HepG2 (cell line): ENCODE measurements around the gene AMPH. TPM values are rescaled to one million over a fixed set of nuclear protein-coding genes. Genes with fewer than 3 reads are reported as not detected.
"Not testable (repeated sequence)": the region's sequence is repeated elsewhere in the genome, so short reads cannot be mapped to it uniquely, and the experiment has no call there.

ENCODE experiments used
- ATAC-seq: fragments of 200-7000 bp; cut with Tn5 transposase; 3 replicates; pipeline ENCODE4 v1.9.1; 2020; ENCODE audit warnings: mild to moderate bottlenecking, moderate library complexity
- BruUV-seq: library from RNA; stranded (reverse); fragments of 400-500 nt; replicated peaks from 2 replicates; lab custom pipeline; 2021; lab: Mats Ljungman, UMichigan
- CTCF ChIA-PET: fragments of 300-600 bp; formaldehyde crosslinking; extraction: SDS; loops from one replicate; lab custom pipeline; 2021; ENCODE audit warnings: low total read pairs, inconsistent platforms, low intra/inter-chr PET ratio; lab: Yijun Ruan, JAX
- POLR2A ChIA-PET: fragments of 350-600 bp; sonication (Branson Sonifier 250); formaldehyde crosslinking; loops from one replicate; lab custom pipeline; 2020; ENCODE audit warnings: antibody characterized with exemption, inconsistent platforms; lab: Yijun Ruan, JAX
- DNase-seq: peaks from one replicate; pipeline ENCODE4 v3.0.0-alpha.2; 2015; ENCODE audit warnings: low spot score
- FAIRE-seq: peaks from 3 replicates; lab custom pipeline; 2011; peaks lifted over from hg19 to GRCh38; lab: Jason Lieb, UNC
- H2AFZ ChIP-seq: one replicate; pipeline ENCODE4 v1.6.1; 2011; ENCODE audit warnings: low read length, inconsistent platforms
- H3K27ac ChIP-seq: fragments of 300-600 bp; 3 replicates; pipeline ENCODE4 v1.8.0; 2011; ENCODE audit warnings: mixed run types, mild to moderate bottlenecking, mixed read lengths, low read length, inconsistent platforms; ENCODE audit not compliant: insufficient read depth; ENCODE audit errors: extremely low read length
- H3K27me3 ChIP-seq, 2 experiments: fragments of 200-600 bp in 1 of 2; 2 replicates in 1 of 2; 3 replicates in 1 of 2; pipeline versions ENCODE4 v1.6.0 to v1.8.0; 2011; ENCODE audit warnings: low read length in 2 of 2, mild to moderate bottlenecking in 2 of 2, moderate library complexity in 2 of 2, inconsistent platforms in 1 of 2; ENCODE audit not compliant: insufficient read depth in 2 of 2, control insufficient read depth in 1 of 2
- H3K36me3 ChIP-seq, 2 experiments: fragments of 200-600 bp in 1 of 2; replicated peaks in 1 of 2; 2 replicates in 1 of 2; 3 replicates in 1 of 2; pipeline versions ENCODE4 v1.5.1 to v1.8.0; 2011; ENCODE audit warnings: low read length in 2 of 2, inconsistent platforms in 1 of 2; ENCODE audit not compliant: insufficient read depth in 2 of 2, control insufficient read depth in 1 of 2
- H3K4me1 ChIP-seq: 2 replicates; pipeline ENCODE4 v1.5.1; 2012; ENCODE audit warnings: low read length, inconsistent platforms; ENCODE audit not compliant: insufficient read depth
- H3K4me2 ChIP-seq: 2 replicates; pipeline ENCODE4 v1.6.0; 2011; ENCODE audit warnings: low read depth, low read length, inconsistent platforms
- H3K4me3 ChIP-seq, 3 experiments: fragments of 200-600 bp in 1 of 3; sonication (generic), shearing (Covaris generic) in 1 of 3; replicated peaks in 1 of 3; 2 replicates each; pipeline ENCODE4 v1.5.1; 2011 to 2016; ENCODE audit warnings: low read length in 3 of 3, inconsistent platforms in 2 of 3, low read depth in 2 of 3, mild to moderate bottlenecking in 2 of 3, control low read depth in 1 of 3, mixed read lengths in 1 of 3; ENCODE audit not compliant: insufficient read depth in 1 of 3
- H3K79me2 ChIP-seq: one replicate; pipeline ENCODE4 v1.6.1; 2011; ENCODE audit warnings: low read length, inconsistent platforms; ENCODE audit not compliant: insufficient read depth
- H3K9ac ChIP-seq: 2 replicates; pipeline ENCODE4 v1.6.0; 2011; ENCODE audit warnings: mild to moderate bottlenecking, low read depth, low read length, inconsistent platforms; ENCODE audit not compliant: insufficient read depth
- H3K9me3 ChIP-seq: 2 replicates; pipeline ENCODE4 v1.5.1; 2012; ENCODE audit warnings: mild to moderate bottlenecking, low read length
- H4K20me1 ChIP-seq: 2 replicates; pipeline ENCODE4 v1.6.0; 2011; ENCODE audit warnings: inconsistent platforms, mild to moderate bottlenecking, low read length, moderate library complexity; ENCODE audit not compliant: insufficient read depth
- STAG1 ChIP-seq: sonication (generic); formaldehyde crosslinking; IDR thresholded peaks from 2 replicates; pipeline ENCODE4 v1.4.0; 2020; ENCODE audit warnings: missing genetic modification reagents
- ZNF263 ChIP-seq: sonication (generic); formaldehyde crosslinking; IDR thresholded peaks from 2 replicates; pipeline ENCODE4 v1.4.0; 2020; ENCODE audit warnings: missing genetic modification reagents
- WGBS: methylation state at CpG from one replicate; pipeline ENCODE4 v1.1.6; 2017; ENCODE audit warnings: low lambda C conversion rate; 5-methylcytosine and 5-hydroxymethylcytosine counted together
- in situ Hi-C: cut with HindIII; loops from 2 replicates; pipeline ENCODE4 v1.10.0; 2017; ENCODE audit warnings: low pct_unique_long_range_greater_than_20kb; ENCODE audit not compliant: extremely low pct_ligation_motif_present
- intact Hi-C: fragments of 100-400 bp; cut with micrococcal nuclease; formaldehyde crosslinking; loops from one replicate; pipeline ENCODE4 v1.10.0; 2022; ENCODE audit not compliant: unreplicated experiment
- polyA plus RNA-seq, 8 experiments: library from polyadenylated mRNA; depleted of rRNA in 3 of 8; stranded (reverse) in 7 of 8; unstranded in 1 of 8; fragments of >200 nt; fragmentation: Illumina TruSeq in 4 of 8; extraction: Trizol in 4 of 8; gene quantifications; 2 replicates each; pipeline versions ENCODE4 v1.2.1 to v1.2.3, GENCODE V29; 2011 to 2016; ENCODE audit warnings: low read depth in 4 of 8, missing spikeins in 1 of 8, mixed read lengths in 1 of 8; ENCODE audit not compliant: insufficient read depth in 1 of 8
- total RNA-seq, 5 experiments: library from RNA; depleted of rRNA; stranded (reverse); fragments of >200 nt; fragmentation: Illumina TruSeq; extraction: Trizol; gene quantifications; 2 replicates each; pipeline ENCODE4 v1.2.3, GENCODE V29; 2016; ENCODE audit warnings: low read depth in 1 of 5
- TF ChIP-seq, protein P1 (sequence below): sonication (generic); formaldehyde crosslinking; IDR thresholded peaks from one replicate; pipeline ENCODE4 v1.5.1; 2020; ENCODE audit warnings: mild to moderate bottlenecking, missing genetic modification reagents; ENCODE audit errors: not compliant biosample characterization
- TF ChIP-seq, protein P2 (sequence below): sonication (generic); formaldehyde crosslinking; IDR thresholded peaks from 2 replicates; pipeline ENCODE4 v1.5.0; 2020; ENCODE audit warnings: mild to moderate bottlenecking, missing genetic modification reagents, moderate library complexity

AMPH gene
- total and polyA plus RNA-seq, 2 of the 13 experiments (the other 11 are each of a cell fraction or from before 2014, with no cell fraction given) = not detected

GRCh38 chr7:38354271-38354851, 276.8 kb downstream of the AMPH start:
- H3K79me2 ChIP-seq, CTCF ChIA-PET, H4K20me1 ChIP-seq, H3K9ac ChIP-seq, H3K36me3 ChIP-seq: not testable (repeated sequence)
- POLR2A ChIA-PET = interaction anchor here (0.6 kb wide), 1 partner anchor 885 kb away, joined by 4 read pairs; no protein-coding TSS in a partner anchor
- DNase-seq (peak; percentile 31), ATAC-seq (peak; percentile 92)
- TF ChIP-seq, protein P1, sequence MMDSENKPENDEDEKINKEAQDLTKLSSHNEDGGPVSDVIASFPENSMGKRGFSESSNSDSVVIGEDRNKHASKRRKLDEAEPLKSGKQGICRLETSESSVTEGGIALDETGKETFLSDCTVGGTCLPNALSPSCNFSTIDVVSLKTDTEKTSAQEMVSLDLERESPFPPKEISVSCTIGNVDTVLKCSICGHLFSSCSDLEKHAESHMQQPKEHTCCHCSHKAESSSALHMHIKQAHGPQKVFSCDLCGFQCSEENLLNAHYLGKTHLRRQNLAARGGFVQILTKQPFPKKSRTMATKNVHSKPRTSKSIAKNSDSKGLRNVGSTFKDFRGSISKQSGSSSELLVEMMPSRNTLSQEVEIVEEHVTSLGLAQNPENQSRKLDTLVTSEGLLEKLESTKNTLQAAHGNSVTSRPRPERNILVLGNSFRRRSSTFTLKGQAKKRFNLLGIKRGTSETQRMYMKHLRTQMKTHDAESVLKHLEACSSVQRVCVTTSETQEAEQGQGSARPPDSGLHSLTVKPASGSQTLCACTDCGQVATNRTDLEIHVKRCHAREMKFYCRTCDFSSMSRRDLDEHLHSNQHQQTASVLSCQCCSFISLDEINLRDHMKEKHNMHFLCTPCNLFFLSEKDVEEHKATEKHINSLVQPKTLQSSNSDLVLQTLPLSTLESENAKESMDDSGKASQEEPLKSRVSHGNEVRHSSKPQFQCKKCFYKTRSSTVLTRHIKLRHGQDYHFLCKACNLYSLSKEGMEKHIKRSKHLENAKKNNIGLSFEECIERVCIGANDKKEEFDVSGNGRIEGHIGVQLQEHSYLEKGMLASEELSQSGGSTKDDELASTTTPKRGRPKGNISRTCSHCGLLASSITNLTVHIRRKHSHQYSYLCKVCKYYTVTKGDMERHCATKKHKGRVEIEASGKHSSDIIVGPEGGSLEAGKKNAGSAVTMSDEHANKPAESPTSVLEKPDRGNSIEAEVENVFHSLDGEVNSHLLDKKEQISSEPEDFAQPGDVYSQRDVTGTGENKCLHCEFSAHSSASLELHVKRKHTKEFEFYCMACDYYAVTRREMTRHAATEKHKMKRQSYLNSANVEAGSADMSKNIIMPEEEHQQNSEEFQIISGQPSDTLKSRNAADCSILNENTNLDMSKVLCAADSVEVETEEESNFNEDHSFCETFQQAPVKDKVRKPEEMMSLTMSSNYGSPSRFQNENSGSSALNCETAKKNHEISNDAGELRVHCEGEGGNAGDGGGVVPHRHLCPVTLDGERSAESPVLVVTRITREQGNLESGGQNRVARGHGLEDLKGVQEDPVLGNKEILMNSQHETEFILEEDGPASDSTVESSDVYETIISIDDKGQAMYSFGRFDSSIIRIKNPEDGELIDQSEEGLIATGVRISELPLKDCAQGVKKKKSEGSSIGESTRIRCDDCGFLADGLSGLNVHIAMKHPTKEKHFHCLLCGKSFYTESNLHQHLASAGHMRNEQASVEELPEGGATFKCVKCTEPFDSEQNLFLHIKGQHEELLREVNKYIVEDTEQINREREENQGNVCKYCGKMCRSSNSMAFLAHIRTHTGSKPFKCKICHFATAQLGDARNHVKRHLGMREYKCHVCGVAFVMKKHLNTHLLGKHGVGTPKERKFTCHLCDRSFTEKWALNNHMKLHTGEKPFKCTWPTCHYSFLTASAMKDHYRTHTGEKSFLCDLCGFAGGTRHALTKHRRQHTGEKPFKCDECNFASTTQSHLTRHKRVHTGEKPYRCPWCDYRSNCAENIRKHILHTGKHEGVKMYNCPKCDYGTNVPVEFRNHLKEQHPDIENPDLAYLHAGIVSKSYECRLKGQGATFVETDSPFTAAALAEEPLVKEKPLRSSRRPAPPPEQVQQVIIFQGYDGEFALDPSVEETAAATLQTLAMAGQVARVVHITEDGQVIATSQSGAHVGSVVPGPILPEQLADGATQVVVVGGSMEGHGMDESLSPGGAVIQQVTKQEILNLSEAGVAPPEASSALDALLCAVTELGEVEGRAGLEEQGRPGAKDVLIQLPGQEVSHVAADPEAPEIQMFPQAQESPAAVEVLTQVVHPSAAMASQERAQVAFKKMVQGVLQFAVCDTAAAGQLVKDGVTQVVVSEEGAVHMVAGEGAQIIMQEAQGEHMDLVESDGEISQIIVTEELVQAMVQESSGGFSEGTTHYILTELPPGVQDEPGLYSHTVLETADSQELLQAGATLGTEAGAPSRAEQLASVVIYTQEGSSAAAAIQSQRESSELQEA (CRISPR knock-in tag) = peak; percentile 33
- TF ChIP-seq ZNF263 (CRISPR knock-in tag) (peak; percentile 96), STAG1 (CRISPR knock-in tag) (0 out of 2 replicates have a peak, but pooled peaks have one; percentile 26)
- TF ChIP-seq, protein P2, sequence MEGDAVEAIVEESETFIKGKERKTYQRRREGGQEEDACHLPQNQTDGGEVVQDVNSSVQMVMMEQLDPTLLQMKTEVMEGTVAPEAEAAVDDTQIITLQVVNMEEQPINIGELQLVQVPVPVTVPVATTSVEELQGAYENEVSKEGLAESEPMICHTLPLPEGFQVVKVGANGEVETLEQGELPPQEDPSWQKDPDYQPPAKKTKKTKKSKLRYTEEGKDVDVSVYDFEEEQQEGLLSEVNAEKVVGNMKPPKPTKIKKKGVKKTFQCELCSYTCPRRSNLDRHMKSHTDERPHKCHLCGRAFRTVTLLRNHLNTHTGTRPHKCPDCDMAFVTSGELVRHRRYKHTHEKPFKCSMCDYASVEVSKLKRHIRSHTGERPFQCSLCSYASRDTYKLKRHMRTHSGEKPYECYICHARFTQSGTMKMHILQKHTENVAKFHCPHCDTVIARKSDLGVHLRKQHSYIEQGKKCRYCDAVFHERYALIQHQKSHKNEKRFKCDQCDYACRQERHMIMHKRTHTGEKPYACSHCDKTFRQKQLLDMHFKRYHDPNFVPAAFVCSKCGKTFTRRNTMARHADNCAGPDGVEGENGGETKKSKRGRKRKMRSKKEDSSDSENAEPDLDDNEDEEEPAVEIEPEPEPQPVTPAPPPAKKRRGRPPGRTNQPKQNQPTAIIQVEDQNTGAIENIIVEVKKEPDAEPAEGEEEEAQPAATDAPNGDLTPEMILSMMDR = peak; percentile 76
- TF ChIP-seq, all 625 proteins: peak for 4; not testable (repeated sequence) for 621
- H3K27ac ChIP-seq, H2AFZ ChIP-seq, in situ Hi-C loops, H3K4me1 ChIP-seq, H3K27me3 ChIP-seq, H3K4me2 ChIP-seq, H3K4me3 ChIP-seq, FAIRE-seq, H3K9me3 ChIP-seq, BruUV-seq, intact Hi-C loops: not testable (repeated sequence)
- 30% methylated on average over 2 of the region's 8 CpGs for whole genome bisulfite sequencing

GRCh38 chr7:38353431-38353881, 277.7 kb downstream of the AMPH start:
- H3K9ac ChIP-seq, BruUV-seq, H3K27ac ChIP-seq, H3K79me2 ChIP-seq, H2AFZ ChIP-seq, CTCF ChIA-PET, H3K36me3 ChIP-seq, ATAC-seq, H3K27me3 ChIP-seq, H3K4me2 ChIP-seq, DNase-seq, intact Hi-C loops, H3K4me3 ChIP-seq, H3K4me1 ChIP-seq, H4K20me1 ChIP-seq, in situ Hi-C loops, POLR2A ChIA-PET, FAIRE-seq, H3K9me3 ChIP-seq: not testable (repeated sequence)
- WGBS = 18% methylated on average over 5 of the region's 7 CpGs
